IPS-NIHi7 (cell line): ENCODE results near the gene NTN3.
A peak's percentile ranks its signal among the peaks of the same experiment; 100 is the strongest.

ENCODE experiments used
- DNase-seq: peaks from one replicate; pipeline ENCODE4 v3.0.0; 2012; ENCODE audit warnings: mixed read lengths; ENCODE audit errors: extremely low spot score

NTN3 gene

DNA sequence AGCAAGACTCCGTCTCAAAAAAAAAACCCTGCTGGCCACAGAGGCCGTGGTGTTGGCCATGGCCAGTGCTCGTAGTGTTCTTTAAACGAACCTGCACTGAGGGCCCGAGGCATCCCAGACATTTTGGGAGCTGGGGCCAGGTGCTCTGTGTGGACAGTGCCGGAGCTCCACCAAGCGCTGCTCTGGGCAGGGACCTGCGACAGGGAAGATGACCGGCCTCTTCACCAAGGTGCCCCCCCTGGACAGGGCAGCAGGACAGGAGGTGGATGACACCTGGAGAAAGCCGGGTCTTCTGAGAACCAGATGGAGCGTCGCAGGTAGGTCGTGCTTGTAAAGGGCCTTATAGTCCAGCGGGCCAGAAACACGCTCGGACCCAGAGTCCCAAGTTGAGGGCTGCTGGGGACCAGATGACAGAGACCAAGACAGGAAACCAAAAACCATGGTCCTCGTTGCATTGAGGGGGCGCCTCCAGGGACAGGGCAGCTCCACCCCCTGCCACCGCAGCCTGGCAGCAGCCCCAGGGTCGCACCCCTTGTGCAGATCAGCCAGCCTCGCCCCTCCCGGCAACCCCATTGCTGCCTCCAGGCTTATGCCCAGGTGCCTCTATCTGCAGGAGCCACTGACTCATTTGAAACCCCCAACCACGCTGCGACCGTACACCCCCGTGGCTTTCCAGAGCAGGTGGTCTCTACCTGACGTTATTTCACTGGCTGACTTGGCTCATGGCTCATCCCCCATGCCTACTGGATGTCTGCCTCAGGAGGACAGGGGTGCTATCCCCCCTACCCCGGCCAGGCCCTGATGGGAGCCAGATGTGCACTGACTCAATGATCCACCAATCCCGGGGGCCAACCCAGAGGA is 4.2 kb upstream of the NTN3 start:
- DNase-seq, result no peak

- peak; percentile 83 for DNase-seq
These were observed 3.4 kb upstream of the NTN3 start for GRCh38 chr16:2467528-2468232.

DNA sequence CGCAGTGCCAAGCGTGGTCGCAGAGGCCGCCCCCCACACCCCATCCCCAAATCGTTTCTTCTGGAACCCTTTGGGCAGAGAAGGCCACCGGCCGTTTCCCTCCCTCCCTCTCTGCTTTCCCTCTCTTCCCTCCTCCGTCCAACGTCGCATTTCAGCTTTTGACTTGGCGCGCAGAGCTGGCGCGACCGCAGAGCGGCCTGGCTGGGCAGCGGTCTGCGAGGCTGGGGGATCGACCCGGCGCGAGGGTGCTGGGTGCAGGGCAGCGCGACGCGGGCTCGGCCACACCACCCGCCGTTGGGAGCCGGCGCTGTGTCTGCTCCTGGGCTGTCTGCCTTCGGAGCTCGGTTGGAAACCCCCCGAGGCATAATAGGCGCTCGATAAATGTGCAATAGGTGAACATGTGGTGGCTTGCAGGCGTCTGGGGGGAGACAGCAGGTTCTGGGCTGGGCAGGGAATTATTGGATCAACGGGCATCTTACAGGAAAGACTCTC is 2.8 kb upstream of the NTN3 start:
- no peak for DNase-seq

- DNase-seq, result peak; percentile 41
These were observed 2.2 kb upstream of the NTN3 start for GRCh38 chr16:2468725-2469398.

DNA sequence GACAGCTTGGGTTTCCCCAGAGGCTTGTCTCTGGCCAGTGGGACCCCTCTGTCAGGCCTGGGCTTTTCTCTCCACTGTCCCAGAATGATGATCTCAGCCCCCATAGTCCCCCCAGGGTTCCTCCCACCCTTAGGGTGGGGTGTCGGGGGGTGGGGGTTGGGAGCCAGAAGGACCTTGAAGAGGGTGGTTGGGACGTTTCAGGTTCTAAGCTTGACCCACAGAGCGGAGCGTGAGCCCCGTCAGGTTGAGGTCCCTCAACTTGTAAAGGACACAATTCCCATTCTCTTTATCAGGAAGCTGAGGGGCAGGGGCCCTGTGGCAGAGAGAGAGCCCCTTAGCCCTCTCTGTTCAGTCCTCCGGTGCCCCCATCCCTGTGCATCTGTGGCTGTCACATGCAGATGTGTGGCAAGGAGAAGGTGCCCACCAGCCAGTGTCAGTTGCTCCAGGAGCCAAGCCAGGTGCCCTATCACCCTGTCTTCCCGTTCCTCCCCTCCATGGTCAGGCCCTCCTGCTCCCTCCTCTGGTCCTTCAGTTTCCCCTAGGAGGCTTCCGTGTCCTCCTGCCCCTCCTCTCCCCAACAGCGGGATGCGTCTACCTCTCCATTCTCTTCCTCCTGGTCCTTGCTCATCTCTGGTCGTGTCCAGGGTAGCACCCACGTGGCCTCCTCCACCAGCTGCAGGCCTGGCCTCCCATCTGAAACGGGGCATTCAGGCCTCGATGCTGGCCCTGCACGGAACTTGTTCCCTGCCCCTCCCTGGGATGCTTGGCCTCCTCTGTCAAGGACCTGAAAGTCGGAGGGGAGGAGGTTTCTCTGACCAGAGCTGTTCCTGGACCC is 1.5 kb upstream of the NTN3 start:
- DNase-seq, result no peak

DNA sequence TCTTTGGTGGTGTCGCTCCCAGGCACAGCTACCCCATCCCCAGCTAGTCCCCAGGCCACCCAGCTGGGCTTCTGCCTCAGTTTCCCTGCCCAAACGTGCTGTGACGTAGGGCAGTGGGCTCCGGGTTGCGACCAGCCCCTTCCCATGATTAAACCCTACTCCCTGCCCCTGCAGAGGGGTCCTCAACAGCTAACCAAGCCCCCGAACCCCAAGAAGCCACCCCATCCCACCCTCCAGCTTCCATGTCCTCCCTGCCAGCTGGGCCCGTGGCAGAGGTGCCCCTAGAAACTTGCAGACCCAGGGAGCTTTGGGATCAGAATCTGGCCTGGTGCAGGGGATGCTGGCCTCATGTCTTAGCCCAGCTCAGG is 879 bp upstream of the NTN3 start:
- DNase-seq, result no peak

DNA sequence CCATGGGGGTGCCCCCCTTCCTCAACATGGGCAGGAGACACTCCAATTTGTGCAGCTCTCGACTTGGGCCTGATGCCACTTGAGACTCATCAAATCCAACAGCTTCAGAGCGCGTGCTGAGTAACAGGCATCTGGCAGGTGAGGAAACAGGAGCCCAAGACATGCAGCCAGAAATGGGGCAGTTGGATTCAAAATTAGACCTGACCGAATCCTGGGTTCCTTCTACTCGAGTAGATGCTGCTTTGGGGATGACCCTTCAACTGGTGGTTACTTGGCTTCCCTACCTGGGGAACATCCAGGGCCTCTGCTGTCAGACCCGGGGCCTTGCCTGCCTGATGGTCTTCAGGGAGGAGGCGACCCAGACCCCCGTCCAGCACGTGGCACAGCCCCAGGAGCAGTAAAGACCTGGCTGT is 488 bp upstream of the NTN3 start:
- no peak for DNase-seq

DNA sequence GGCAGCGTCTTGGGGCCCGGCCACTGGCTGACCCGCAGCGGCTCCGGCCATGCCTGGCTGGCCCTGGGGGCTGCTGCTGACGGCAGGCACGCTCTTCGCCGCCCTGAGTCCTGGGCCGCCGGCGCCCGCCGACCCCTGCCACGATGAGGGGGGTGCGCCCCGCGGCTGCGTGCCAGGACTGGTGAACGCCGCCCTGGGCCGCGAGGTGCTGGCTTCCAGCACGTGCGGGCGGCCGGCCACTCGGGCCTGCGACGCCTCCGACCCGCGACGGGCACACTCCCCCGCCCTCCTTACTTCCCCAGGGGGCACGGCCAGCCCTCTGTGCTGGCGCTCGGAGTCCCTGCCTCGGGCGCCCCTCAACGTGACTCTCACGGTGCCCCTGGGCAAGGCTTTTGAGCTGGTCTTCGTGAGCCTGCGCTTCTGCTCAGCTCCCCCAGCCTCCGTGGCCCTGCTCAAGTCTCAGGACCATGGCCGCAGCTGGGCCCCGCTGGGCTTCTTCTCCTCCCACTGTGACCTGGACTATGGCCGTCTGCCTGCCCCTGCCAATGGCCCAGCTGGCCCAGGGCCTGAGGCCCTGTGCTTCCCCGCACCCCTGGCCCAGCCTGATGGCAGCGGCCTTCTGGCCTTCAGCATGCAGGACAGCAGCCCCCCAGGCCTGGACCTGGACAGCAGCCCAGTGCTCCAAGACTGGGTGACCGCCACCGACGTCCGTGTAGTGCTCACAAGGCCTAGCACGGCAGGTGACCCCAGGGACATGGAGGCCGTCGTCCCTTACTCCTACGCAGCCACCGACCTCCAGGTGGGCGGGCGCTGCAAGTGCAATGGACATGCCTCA is 773 bp downstream of the NTN3 start:
- no peak for DNase-seq

DNA sequence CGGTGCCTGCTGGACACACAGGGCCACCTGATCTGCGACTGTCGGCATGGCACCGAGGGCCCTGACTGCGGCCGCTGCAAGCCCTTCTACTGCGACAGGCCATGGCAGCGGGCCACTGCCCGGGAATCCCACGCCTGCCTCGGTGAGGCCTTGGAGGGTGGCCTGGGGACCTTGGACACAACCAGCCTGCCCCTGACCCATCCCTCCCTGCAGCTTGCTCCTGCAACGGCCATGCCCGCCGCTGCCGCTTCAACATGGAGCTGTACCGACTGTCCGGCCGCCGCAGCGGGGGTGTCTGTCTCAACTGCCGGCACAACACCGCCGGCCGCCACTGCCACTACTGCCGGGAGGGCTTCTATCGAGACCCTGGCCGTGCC is 1.4 kb downstream of the NTN3 start:
- no peak for DNase-seq

DNA sequence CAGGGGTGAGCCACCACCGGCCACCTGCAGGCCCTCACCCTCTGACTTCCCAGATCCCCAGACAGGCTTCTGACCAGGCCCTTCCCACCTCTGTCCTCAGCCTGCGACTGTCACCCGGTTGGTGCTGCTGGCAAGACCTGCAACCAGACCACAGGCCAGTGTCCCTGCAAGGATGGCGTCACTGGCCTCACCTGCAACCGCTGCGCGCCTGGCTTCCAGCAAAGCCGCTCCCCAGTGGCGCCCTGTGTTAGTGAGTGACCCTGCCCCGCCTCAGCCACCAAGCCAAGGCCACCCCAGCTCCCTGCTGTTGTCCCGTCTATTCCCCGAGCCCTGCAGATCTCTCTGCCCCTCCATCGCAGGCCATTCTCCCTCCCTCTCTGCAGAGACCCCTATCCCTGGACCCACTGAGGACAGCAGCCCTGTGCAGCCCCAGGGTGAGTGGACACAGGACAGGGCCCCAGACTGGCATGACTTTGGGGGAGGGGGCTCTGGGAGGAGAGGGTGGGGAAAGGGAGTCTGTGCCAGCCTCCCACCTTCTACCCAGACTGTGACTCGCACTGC is 1.9 kb downstream of the NTN3 start:
- DNase-seq, result no peak

DNA sequence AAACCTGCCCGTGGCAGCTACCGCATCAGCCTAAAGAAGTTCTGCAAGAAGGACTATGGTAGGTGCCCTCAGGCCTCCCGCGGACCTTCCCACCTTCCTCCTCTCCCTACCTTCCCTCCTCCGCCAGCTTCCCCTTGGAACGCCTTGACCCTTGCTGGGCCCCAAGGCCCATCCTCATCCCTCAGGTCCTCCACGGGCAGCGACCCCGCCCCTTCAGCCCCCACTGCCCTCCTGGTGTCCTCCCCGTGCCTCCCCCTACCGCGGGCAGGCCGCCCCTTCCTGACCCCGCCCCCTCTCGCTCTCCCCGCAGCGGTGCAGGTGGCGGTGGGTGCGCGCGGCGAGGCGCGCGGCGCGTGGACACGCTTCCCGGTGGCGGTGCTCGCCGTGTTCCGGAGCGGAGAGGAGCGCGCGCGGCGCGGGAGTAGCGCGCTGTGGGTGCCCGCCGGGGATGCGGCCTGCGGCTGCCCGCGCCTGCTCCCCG is 2.4 kb downstream of the NTN3 start:
- DNase-seq, result peak; percentile 31

DNA sequence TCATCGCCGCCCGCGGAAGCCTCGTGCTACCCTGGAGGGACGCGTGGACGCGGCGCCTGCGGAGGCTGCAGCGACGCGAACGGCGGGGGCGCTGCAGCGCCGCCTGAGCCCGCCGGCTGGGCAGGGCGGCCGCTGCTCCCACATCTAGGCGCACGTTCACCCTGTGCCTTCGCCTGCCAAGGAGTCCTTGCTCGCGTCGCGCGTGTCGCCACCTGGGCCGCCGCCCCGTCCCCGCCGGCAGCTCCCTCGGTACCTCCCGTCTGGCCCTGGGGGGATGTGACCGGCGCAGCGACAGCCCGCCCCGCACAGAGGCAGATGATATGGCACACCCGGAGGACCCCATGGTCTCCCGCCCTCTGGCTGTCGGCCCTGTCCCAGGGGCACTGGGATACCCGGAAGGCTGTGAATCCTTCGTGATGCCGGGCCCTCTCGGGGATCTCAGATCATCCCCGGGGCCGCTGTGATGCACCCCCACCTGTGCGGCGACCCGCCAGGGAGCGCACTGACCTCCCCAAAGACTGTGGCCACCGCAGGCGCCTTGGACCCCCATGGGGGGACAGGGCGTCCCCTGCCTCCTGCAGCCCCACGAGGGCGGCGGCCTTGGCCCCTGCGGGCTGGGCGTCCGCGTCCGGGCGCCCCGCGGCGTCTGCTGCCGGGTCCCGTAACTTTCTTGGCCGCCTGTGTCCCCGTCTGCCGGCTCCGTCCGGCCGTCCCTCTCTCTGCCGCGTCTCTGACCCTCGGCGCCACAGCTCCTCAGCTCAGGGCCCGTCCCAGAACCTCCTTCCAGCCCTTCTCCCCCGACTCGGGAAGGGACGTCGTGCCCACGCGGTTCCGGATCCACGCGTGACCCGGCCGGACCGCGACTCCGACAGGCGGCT is 3.1 kb downstream of the NTN3 start:
- DNase-seq, result peak; percentile 54

DNA sequence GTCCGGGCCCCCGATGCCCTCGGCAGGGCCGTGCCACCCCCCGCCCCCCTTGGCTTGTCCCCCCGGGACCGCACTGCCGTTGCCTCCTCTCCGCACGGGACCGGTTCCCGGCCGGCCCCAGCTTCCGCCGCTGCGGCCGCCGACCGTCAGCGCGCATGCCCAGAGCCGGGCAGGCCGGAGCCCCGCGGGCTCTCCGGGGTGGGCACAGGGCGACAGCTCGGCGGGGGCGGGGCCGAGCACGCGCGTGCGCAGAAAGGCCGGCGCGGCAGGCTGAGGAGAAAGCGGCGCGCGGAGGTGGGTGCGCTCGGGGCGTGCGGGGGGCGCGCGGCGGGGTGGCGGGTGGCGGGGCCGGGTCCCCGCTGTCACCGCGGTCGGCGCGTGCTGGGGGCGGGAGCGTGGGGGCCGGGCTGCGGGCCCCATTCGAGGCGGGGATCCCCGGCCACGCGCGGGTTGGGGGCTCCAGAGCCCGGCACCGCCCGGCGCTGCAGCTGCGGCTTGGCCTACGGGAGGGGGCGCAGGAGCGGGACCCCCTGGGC is 3.8 kb downstream of the NTN3 start, which contains the start of gene TBC1D24:
Gene TBC1D24, plus strand, starts transcription at position 251 of the 536 bp plus-strand sequence. CDS start 21,022 bp downstream, outside the sequence.
- DNase-seq, result peak; percentile 99

- peak; percentile 65 for DNase-seq
These were observed 4.6 kb downstream of the NTN3 start for GRCh38 chr16:2475413-2476344.

DNA sequence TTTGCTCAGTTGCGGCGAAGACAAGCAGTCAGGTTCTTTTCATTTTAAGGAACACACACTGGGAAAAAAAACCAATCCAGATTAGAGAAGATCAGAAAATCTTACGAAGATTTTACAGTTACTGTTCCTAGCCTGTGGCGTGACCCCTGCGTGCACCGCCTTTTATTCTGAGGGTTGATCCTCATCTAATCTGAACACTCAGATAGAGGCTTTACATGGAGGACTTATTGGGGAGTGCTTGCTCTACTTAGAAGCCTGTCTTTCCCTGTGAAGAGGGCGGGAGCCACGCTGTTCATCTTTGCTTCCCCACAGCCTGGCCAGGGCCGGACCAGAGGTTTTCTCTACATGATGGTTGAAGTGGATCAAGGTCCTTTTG is 5.2 kb downstream of the NTN3 start:
- DNase-seq, result no peak

- DNase-seq, result no peak
These were observed 5.6 kb downstream of the NTN3 start for GRCh38 chr16:2476741-2477140.

- no peak for DNase-seq
These were observed 6.2 kb downstream of the NTN3 start for GRCh38 chr16:2477327-2477726.

DNA sequence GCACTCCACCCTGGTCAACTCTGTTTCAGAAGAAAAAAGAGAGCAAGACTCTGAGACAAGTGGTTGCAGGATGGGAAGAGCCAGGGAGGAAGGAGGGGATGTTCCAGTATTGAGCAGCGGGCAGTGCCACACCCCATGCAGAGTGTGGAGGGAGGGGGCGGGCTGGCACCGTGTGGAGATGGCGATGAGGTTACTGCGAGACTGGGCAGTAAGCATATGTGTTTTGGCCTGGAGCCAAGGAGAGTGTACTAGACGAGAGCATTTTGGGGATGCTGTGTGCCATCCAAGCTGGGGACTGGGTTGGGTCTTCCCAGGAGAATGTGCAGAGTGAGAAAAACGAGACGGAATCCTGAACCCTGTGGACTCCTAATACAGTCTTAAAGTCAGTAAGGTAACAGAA is 7.2 kb downstream of the NTN3 start:
- DNase-seq, result no peak
